Upper lobe of left lung (tissue), 4 donors: ENCODE results near the gene C5orf52.

Source experiments
- EP300 ChIP-seq, 4 donors: sonication (generic); formaldehyde crosslinking; IDR thresholded peaks; one replicate each; pipeline ENCODE4 v1.5.1; 2017; ENCODE audit warnings: antibody characterized with exemption in 4 of 4, control low read depth in 2 of 4
- POLR2A ChIP-seq, 4 donors: fragments of 450-650 bp; IDR thresholded peaks; one replicate each; pipeline ENCODE4 v1.5.1; 2016 to 2017; ENCODE audit warnings: antibody characterized with exemption in 4 of 4, mild to moderate bottlenecking in 2 of 4
- TF ChIP-seq, protein P1 (sequence below), 6 experiments: fragments of 450-650 bp in 4 of 6; fragments of 200-600 bp in 2 of 6; sonication (generic) in 2 of 6; IDR thresholded peaks; one replicate each; pipeline ENCODE4 v1.5.1; 2016 to 2019; ENCODE audit warnings: antibody characterized with exemption in 6 of 6

GRCh38 chr5:157710882-157711281 lies 39.5 kb downstream of the C5orf52 start:
- TF ChIP-seq POLR2A (IDR thresholded peaks at IDR 0.05) (no peak), EP300 (IDR thresholded peaks at IDR 0.05) (no peak)
- TF ChIP-seq, protein P1, sequence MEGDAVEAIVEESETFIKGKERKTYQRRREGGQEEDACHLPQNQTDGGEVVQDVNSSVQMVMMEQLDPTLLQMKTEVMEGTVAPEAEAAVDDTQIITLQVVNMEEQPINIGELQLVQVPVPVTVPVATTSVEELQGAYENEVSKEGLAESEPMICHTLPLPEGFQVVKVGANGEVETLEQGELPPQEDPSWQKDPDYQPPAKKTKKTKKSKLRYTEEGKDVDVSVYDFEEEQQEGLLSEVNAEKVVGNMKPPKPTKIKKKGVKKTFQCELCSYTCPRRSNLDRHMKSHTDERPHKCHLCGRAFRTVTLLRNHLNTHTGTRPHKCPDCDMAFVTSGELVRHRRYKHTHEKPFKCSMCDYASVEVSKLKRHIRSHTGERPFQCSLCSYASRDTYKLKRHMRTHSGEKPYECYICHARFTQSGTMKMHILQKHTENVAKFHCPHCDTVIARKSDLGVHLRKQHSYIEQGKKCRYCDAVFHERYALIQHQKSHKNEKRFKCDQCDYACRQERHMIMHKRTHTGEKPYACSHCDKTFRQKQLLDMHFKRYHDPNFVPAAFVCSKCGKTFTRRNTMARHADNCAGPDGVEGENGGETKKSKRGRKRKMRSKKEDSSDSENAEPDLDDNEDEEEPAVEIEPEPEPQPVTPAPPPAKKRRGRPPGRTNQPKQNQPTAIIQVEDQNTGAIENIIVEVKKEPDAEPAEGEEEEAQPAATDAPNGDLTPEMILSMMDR (IDR thresholded peaks at IDR 0.05), result no peak
